GM21619 (cell line): ENCODE measurements around the gene TMEM74B.

Experiments used
- ATAC-seq: cut with Tn5 transposase; IDR thresholded peaks from one replicate; pipeline ENCODE4 v1.9.1; 2021; ENCODE audit not compliant: unreplicated experiment

Gene TMEM74B

DNA sequence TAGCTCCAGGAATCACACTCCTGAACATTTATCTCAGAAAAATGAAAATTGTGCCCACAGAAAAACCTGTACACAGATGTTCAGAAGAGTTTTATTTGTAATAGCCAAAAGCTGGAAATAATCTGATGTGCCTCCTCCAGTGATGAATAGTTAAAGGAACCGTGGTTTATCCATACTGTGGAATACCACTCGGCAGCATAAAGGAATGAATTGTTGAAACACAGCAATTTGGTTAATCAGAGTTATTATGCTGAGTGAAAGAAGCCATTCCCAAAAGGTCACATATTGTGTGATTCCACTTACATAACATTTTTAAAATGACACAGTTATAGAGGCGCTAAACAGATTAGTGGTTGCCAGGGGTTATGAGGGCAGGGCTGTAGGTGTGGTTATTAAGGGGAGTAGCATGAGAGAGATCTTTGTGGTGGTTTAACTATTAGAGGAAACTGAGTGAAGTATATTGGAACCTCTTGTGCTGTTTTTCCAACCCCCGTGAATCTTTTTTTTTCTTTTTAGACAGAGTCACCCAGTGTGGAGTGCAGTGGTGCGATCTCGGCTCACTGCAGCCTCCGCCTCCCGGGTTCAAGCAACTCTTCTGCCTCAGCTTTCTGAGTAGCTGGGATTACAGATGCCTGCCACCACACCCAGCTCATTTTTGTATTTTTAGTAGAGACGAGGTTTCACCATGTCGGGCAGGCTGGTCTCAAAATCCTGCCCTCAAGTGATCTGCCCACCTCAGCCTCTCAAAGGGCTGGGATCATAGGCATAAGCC is 40.2 kb downstream of the TMEM74B start:
- no peak for ATAC-seq

DNA sequence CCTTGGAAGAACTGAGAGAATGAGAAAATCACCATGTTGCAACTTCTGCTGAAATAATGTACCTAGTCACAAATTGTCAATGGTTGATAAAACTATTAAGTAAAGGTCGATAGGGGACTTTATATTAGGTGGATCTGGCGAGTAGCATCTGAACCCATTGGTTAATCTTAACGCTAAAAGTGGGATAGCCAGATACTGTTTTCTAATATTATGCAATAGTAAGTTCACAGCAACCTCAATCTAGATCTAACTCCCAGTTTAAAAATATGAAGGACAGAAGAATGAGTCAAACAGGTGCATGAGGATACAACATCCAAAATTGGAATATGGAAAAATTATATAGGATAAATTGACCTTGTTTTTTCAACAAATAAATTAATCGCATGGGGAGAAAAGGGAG is 47.5 kb downstream of the TMEM74B start:
- ATAC-seq = no peak

DNA sequence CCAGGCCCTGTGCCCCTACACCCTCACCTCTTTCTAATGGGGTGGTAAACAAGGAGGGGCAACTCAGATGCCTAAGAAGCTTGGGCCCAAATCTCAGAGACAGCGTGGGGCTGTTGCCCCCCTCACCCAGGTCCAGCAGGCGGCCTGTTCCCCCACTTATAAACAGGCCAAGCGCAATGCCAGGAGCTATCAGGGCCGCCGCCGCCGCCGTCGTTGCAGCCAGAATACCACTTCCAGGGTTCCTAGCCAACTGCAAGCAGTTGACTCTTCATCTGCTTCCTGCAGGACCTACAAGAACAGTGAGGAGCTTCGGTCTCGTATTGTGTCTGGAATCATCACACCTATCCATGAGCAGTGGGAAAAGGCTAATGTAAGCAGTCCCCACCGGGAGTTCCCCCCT is 49.9 kb downstream of the TMEM74B start:
- no peak for ATAC-seq

DNA sequence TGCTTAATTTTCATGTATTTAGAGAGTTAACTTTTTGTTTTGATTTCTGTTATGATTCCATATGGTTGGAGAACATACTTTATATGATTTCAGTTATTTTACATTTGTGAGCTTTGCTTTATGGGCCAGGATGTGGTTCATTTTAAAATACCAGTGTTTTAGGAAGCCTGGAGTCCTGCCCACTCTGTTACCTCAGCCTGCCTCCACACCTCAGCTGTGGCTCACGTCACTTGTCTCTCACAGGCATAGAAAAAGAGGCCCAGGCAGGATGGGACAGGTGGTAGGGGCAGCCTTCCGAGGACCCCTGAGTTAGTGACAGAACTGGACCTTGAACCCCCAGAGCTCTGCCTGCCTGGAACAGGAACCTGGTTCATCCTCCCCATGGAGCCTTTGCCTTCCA is 50.4 kb downstream of the TMEM74B start:
- no peak for ATAC-seq

DNA sequence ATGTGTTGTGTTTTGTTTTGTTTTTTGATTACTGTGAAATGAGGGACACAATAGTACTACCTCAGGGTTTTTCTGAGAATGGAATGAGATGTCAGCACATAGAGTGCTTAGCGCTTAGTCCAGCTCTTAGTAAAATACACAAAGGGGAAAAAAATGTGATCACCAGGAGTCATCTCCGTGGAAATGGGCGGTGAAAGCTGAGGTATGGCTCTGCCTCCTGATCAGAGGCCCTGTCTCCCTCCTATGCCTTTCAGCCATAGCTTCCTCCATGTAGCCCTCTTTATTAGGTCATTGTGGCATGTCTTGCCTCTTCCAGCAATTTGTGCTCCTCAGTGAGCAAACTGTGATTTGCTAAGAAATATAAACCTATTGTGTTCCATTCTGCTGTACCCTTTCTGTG is 53.4 kb downstream of the TMEM74B start:
- no peak for ATAC-seq

DNA sequence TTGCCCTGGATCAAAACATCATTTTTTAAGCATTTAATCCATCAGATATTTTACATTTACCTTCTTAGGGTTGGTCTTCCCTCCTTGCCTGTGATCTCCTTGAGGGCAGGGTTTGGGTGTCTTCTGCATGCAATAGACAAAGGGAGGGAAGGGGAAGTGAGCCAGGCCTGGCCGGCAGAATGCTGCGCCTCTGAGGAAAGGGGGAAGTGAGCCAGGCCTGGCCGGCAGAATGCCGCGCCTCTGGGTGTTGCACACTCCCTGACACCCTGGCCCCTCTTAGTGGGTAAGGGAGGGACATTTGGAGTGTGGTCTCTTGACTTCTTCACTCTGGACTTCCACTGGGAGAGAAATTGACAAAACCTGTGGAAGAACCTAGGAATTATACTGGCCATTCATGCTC is 53.9 kb downstream of the TMEM74B start:
- no peak for ATAC-seq
